ENCODE measurements around the gene SOX10.

- no peak for TF ChIP-seq CTCF (IDR thresholded peaks at IDR 0.05)
- TF ChIP-seq POLR2A (IDR thresholded peaks at IDR 0.05) = no peak
Observed at GRCh38 chr22:38027487-38027886, 43.1 kb upstream of the SOX10 start.
